ENCODE results near the gene GALNTL6.

DNA sequence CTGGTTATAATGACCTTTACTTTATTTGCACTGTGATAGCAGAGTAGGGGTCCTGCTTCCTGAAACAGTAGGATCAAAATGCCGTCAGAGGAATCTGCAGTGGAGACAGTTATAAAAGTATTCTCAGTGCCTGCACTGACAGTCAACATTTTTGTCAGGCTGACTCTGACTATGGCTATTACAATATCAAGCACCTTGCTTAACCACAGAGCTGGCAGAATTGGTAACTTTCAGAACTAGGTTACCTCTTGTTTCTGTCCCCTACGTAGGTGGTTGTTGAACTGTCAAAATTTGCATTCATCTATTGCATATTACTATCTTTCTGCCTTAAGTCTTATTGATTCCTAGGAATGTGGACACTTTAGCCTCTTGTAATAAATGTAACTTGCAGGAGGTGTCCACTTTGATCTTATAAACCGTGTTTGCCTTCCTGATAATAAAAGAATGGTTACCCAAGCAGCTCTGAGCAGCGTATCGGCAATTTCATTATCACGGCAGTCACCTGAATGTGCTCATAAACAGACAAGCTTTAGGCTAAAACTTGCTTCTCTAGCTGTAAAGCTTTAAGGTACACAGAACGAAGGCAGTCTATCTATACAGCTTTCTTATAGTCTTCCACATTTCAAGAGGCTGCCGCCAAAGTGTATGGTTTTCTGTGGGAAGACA lies 1002.4 kb downstream of the GALNTL6 start:
- no peak for TF ChIP-seq POLR2A (IDR thresholded peaks at IDR 0.05)
- no peak for TF ChIP-seq CTCF (IDR thresholded peaks at IDR 0.05)

Measured in lower leg skin (tissue), 3 donors.